Activated T-helper 2 cell treated with anti-CD3 and anti-CD28 coated beads, Interferon-gamma antibody, Interleukin-2, Interleukin-4, amounts not matched to agents 10 μg/mL and 5 μg/mL and 100 μg/mL, durations not matched to agents 14 hours and 24 hours and 36 hours (primary cell): ENCODE data around the gene PARD3. TPM values are rescaled to one million over a fixed set of nuclear protein-coding genes. Genes with fewer than 3 reads are reported as not detected.

Experiments
- DNase-seq: peaks from one replicate; pipeline ENCODE4 v3.0.0; 2021; ENCODE audit warnings: low spot score
- H3K27ac Mint-ChIP-seq: one replicate; pipeline ENCODE4 v1.8.0; 2021; ENCODE audit warnings: mixed read lengths
- H3K27me3 Mint-ChIP-seq: one replicate; pipeline ENCODE4 v1.8.0; 2021; ENCODE audit warnings: low read depth, mixed read lengths
- H3K36me3 Mint-ChIP-seq: one replicate; pipeline ENCODE4 v1.8.0; 2021; ENCODE audit warnings: low read depth, mixed read lengths
- H3K4me1 Mint-ChIP-seq: one replicate; pipeline ENCODE4 v1.8.0; 2021; ENCODE audit warnings: low read depth, mixed read lengths
- H3K4me3 Mint-ChIP-seq: one replicate; pipeline ENCODE4 v1.8.0; 2021; ENCODE audit warnings: low read depth, mild to moderate bottlenecking, moderate library complexity, mixed read lengths
- H3K9me3 Mint-ChIP-seq: one replicate; pipeline ENCODE4 v1.8.0; 2021; ENCODE audit warnings: mixed read lengths
- intact Hi-C: fragments of 100-400 bp; cut with micrococcal nuclease; formaldehyde crosslinking; loops from one replicate; pipeline ENCODE4 v1.15.1; 2023
- total RNA-seq: library from RNA; stranded (reverse); gene quantifications from 2 replicates; pipeline ENCODE4 v1.2.3, GENCODE V29; 2022

PARD3 gene
- total RNA-seq, 1 donor from 2014 or later, result 1.4 TPM

DNA sequence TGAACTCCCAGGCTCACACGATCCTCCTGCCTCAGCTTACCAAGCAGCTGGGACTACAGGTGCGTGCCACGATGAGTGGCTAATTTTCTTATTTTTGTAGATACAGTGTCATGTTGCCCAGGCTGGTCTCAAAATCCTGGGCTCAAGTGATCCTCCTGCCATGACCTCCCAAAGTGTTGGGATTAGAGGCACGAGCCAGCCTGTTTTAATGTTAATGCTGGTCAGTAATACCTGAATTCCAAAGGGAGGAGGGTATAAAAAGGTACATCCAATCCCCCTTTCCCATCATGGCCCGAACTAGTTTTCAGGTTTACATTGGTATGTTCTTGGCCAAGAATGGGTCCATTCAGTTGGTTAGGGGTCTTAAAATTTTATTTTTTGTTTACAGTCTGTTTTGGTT is 329.1 kb downstream of the PARD3 start:
- no peaks in the 10 kb centered on the region for H3K4me1 Mint-ChIP-seq
- H3K4me3 Mint-ChIP-seq, result no peak overlapping the region
- H3K27me3 Mint-ChIP-seq, result no peaks in the 10 kb centered on the region
- no peak for DNase-seq
- no peaks in the 10 kb centered on the region for H3K9me3 Mint-ChIP-seq
- intact Hi-C loops, result no loop called here
- H3K36me3 Mint-ChIP-seq, result no peaks in the 10 kb centered on the region
- no peak overlapping the region for H3K27ac Mint-ChIP-seq

DNA sequence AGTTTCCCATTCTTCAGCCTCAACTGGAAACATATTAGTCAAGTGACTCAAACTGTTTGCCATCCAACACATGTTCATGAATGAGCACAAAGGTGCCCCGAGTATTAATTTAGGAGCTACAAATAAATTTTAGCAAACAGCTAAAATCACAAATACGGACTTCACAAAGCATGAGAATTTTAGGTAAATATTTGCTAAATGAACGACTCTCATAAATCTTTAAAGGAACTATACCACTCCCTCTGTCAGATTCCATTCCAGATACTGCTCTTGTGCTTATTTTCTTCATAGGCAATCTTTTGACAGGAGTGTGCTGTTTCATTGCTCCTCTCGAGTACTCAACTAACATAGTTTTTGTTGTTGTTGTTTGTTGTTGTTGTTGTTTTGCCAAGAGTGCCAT is 330.9 kb downstream of the PARD3 start:
- H3K9me3 Mint-ChIP-seq, result no peaks in the 10 kb centered on the region

DNA sequence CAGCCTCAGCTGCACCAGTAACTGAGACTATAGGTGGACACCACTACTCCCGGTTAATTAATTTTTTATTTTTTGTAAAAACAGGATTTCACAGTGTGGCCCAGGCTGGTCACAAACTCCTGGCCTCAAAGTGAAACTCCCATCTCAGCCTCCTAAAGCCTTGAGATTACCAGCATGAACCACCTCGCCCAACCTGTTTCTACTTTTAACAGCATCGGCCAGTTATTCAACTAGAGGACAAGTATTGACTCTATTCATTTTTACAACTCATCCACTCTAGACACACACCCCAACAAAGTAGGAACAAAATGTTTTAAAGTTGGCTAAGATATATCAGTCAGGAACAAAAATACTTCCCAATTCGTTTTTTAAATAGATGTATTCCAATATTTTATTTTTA is 334.8 kb downstream of the PARD3 start:
- Mint-ChIP-seq H3K4me1 (no peaks in the 10 kb centered on the region), H3K36me3 (no peaks in the 10 kb centered on the region), H3K27ac (no peak overlapping the region), H3K27me3 (no peaks in the 10 kb centered on the region), H3K9me3 (no peaks in the 10 kb centered on the region), H3K4me3 (no peak overlapping the region)
- intact Hi-C loops, result no loop called here
- DNase-seq, result no peak

More for the DNA sequence above, 330.9 kb downstream of the PARD3 start:
- no peaks in the 10 kb centered on the region for H3K4me1 Mint-ChIP-seq
- H3K27ac Mint-ChIP-seq, result no peak overlapping the region
- intact Hi-C loops, result no loop called here
- no peak for DNase-seq
- H3K36me3 Mint-ChIP-seq, result no peaks in the 10 kb centered on the region
- no peak overlapping the region for H3K4me3 Mint-ChIP-seq
- H3K27me3 Mint-ChIP-seq, result no peaks in the 10 kb centered on the region

DNA sequence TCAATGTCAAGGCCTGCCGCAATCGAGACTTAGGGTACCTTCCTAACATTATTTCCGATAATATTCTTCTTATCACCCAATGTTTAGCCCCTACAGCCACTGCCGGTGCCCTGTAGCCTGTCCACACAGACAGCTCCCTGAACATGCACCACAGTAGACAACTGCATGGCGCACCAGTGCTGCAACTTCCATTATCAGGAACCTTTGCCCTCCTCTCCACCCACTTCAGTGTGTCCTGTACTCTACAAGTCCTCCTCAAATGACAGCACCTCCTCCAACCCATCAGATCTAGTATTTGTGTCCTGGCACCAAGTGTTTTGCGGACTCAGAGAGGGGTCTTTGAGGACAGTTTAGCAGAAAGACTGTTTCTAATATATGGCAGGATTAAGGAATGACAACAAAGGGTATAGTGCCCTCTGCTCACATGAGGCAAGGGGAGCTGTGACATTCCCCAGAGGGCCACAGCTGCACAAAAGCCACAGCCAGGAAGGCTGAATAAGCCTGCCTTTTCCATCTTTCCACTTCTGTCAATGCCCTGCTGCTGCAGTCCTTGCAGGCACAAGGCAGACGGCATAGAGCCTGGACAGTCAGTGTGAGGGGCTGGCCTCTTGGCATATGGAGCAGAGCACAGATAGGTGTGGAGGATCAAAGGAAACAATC is 335.4 kb downstream of the PARD3 start:
- H3K4me1 Mint-ChIP-seq, result no peaks in the 10 kb centered on the region

DNA sequence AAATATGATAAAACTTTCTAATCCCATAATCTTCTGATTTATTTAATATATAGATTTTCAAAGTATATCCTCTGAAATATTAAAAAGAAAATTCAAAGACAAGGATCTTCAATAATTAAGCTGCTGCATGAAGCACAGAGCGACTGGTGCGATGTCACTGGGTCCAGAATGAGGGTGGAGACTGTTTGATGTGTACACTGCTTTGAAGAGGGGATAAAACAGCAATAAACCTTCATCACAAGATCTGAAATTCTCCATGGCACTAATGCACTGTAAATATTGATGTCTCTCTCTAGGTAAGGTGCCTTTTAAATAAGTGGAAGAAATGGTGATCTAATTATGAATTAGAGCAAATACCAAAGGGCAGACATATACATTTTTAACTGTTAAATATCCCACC is 337.8 kb downstream of the PARD3 start:
- no peak overlapping the region for H3K4me3 Mint-ChIP-seq
- H3K27me3 Mint-ChIP-seq, result no peaks in the 10 kb centered on the region
- no peaks in the 10 kb centered on the region for H3K36me3 Mint-ChIP-seq
- DNase-seq, result no peak
- intact Hi-C loops, result no loop called here
- H3K27ac Mint-ChIP-seq, result no peak overlapping the region
- H3K4me1 Mint-ChIP-seq, result no peaks in the 10 kb centered on the region
- no peaks in the 10 kb centered on the region for H3K9me3 Mint-ChIP-seq

More for the DNA sequence above, 335.4 kb downstream of the PARD3 start:
- no peaks in the 10 kb centered on the region for H3K36me3 Mint-ChIP-seq
- no peaks in the 10 kb centered on the region for H3K9me3 Mint-ChIP-seq
- no peak overlapping the region for H3K4me3 Mint-ChIP-seq
- intact Hi-C loops, result no loop called here
- H3K27ac Mint-ChIP-seq, result no peak overlapping the region
- DNase-seq, result no peak
- H3K27me3 Mint-ChIP-seq, result no peaks in the 10 kb centered on the region

DNA sequence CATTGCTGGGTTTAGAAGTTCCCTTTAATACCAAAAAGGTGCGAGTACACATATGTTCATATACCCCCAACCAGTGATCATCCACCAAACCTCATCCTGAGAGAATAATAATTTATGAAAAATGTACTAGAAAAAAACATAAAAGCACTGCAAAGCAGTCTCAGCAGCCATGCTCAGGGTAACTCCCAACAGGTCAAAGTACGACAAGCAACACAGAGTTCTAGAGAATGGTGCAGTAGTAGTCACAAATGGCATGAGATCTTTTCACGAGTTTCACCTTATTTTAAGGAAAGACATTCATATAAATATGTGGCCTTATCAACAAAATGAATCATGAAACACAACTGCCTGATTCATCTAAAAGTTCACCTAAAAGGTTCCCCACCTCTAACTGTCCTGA is 338.5 kb downstream of the PARD3 start:
- no peak for DNase-seq
- H3K4me1 Mint-ChIP-seq, result no peaks in the 10 kb centered on the region
- H3K27ac Mint-ChIP-seq, result no peak overlapping the region
- no peak overlapping the region for H3K4me3 Mint-ChIP-seq
- intact Hi-C loops, result no loop called here
- no peaks in the 10 kb centered on the region for H3K36me3 Mint-ChIP-seq
- no peaks in the 10 kb centered on the region for H3K9me3 Mint-ChIP-seq
- H3K27me3 Mint-ChIP-seq, result no peaks in the 10 kb centered on the region

DNA sequence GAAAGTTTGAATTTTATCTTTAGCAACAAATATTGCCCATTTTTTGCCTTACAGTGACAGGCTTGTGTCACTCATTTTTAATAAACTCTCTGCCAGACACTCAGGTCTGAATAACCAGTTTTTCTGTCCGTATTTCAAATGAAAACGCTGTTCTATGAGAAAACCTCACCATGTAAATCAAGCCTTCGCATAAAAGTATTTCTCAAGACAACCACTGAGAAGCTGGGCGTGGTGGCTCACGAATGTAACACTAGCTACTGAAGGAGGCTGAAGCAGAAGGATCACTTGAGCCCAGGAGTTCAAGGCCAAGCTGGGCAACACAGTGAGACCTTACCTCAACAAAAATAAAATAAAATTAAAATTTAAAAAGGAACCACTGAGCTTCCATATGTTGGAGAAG is 339.3 kb downstream of the PARD3 start:
- Mint-ChIP-seq H3K27me3 (no peaks in the 10 kb centered on the region), H3K4me1 (no peaks in the 10 kb centered on the region), H3K4me3 (no peak overlapping the region), H3K27ac (no peak overlapping the region), H3K9me3 (no peaks in the 10 kb centered on the region), H3K36me3 (no peaks in the 10 kb centered on the region)
- DNase-seq, result no peak
- intact Hi-C loops, result no loop called here

DNA sequence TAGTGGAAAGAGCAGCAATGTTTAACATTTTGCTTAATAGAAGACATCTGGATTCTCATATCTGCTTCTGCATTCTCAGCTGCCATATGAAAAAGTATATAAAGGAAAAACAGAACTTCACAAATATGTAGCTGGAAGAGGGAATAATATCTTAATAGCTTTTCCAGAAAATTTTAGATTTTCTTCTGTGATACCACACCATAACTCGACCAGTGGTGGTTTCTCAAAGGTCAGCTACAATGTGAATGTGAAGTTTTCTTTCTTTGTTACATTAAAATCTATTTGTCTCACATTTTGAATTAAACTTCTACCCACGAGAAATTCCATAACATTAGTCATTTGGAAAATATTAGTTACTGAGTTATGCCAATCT is 339.8 kb downstream of the PARD3 start:
- Mint-ChIP-seq H3K4me1 (no peaks in the 10 kb centered on the region), H3K27ac (no peak overlapping the region), H3K4me3 (no peak overlapping the region), H3K9me3 (no peaks in the 10 kb centered on the region), H3K36me3 (no peaks in the 10 kb centered on the region), H3K27me3 (no peaks in the 10 kb centered on the region)
- intact Hi-C loops, result no loop called here
- DNase-seq, result no peak

DNA sequence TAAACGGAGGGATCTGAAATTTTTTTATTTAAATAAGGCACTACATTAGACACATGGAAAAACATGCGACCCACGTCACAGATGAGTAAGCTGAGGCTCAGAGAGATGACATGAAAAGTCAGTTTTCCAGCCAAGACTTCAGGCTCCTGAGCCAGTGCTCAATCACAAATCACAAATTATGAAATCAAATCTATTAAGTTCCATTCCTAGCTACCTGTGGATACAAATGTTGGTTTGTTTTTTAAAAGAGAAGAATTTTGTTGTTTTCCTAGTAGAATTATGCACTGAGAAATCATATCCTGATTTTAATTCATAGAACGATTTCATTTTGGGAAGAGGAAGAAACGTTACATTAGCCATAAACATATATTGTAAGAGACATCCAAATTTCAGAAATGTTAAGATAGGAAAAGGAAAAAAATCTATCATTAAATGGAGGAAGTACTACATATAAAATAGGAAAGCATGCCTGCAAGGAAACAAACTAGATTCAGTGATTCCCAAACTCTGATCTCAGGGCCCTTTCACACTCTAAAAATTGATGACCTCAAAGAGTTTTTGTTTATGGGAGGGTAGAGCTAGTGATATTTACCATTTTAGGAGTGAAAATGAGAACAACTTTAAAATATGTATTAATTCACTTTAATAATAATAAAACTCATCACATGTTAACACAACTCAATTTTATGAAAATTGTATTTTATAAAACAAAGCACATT is 340.4 kb downstream of the PARD3 start:
- no peaks in the 10 kb centered on the region for H3K36me3 Mint-ChIP-seq
- no peaks in the 10 kb centered on the region for H3K27me3 Mint-ChIP-seq
- no peak overlapping the region for H3K4me3 Mint-ChIP-seq
- intact Hi-C loops, result no loop called here
- no peaks in the 10 kb centered on the region for H3K4me1 Mint-ChIP-seq
- no peak overlapping the region for H3K27ac Mint-ChIP-seq
- no peak for DNase-seq
- no peaks in the 10 kb centered on the region for H3K9me3 Mint-ChIP-seq

DNA sequence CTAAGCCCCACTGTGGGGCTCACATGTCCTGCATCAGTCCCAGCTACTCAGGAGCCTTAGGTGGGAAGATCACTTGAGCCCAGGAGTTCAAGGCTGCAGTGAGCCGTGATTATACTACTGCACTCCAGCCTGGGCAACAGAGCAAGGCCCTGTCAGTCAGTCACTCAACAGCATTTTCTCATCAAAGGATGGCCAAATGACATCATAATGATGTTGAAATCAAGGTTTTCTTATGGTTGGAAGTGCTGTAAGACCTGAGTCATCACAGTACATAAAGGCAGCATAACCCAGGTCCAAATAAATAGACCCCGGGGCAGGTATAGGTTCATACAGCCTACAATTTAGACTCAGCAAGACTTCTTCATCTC is 341.1 kb downstream of the PARD3 start:
- Mint-ChIP-seq H3K4me1 (no peaks in the 10 kb centered on the region), H3K27ac (no peak overlapping the region), H3K36me3 (no peaks in the 10 kb centered on the region), H3K4me3 (no peak overlapping the region), H3K9me3 (no peaks in the 10 kb centered on the region), H3K27me3 (no peaks in the 10 kb centered on the region)
- intact Hi-C loops, result no loop called here
- DNase-seq, result no peak

DNA sequence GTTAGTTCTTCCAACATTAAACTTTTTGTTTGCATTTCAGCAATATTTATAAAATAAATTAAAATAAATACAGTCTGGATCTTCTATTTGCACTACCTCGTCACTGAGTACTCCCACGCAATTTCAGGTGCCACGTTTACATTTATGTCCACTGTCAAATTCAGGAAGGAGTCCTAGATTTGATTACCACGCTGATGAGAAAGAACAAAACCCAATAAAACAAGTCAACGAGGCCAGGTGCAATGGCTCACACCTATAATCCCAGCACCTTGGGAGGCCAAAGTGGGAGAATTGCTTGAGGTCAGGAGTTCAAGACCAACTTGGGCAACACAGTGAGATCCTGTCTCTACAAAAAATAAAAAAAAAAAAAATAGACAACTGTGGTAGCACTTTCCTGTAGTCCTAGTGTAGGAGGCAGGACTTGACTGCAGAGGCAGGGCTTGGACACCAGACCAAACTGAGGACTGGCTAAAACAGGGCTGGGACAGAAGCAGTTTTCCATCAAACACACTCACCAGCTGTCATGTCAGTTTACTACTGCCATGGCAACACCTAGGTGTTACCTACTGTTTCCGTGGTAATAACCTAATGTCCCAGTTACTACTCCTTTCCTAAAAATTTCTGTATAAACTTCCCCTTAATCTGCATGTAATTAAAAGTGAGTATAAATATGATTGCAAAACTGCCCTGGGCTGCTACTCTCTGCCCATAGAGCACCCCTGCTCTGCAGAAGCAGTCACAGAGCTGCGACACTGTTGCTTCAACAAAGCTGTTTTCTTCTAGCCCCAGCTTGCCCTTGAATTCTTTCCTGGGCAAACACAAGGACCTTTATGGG is 341.7 kb downstream of the PARD3 start:
- H3K4me1 Mint-ChIP-seq, result no peaks in the 10 kb centered on the region
- intact Hi-C loops, result no loop called here
- no peak overlapping the region for H3K27ac Mint-ChIP-seq
- H3K27me3 Mint-ChIP-seq, result no peaks in the 10 kb centered on the region
- no peak overlapping the region for H3K4me3 Mint-ChIP-seq
- H3K36me3 Mint-ChIP-seq, result no peaks in the 10 kb centered on the region
- H3K9me3 Mint-ChIP-seq, result no peaks in the 10 kb centered on the region
- no peak for DNase-seq

DNA sequence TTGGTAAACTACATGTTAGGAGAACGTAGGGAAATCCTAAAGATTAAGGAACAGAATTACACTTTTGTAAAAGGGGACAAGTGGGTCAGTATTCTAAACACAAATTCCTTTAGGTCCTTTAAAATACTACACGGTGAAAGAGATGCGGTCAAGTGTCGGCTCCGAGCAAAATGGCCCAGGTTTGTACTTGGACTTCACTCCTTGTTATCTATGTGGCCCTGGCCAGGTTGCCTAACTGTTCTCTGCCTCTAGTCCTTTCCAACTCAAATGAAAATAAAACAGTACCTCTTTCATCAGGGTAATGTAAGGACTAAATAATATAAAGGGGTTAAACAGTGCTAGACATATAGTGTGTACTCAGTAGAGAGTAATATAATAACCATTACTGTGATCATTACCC is 344.8 kb downstream of the PARD3 start:
- H3K4me1 Mint-ChIP-seq, result no peaks in the 10 kb centered on the region
- intact Hi-C loops, result no loop called here

DNA sequence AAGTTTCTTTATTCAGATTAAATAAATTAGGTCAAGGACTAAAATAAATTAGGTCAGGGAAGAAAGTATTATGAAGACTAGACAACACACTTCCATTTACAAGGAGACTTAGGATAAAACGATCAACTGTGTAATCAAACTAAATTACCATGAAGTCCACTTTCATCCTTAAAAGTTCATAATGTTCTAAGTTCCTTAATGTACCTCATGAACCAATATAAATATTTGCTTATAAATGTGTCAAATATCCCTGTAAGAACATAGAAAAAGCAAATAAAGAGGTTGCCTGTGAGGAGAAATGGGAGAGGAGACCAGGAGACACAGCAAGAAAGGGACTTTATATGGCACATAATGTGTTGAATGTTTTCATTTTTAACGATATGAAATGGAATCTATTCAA is 345.6 kb downstream of the PARD3 start:
- no peak overlapping the region for H3K4me3 Mint-ChIP-seq
- H3K27ac Mint-ChIP-seq, result no peak overlapping the region
- no peaks in the 10 kb centered on the region for H3K27me3 Mint-ChIP-seq
- no peaks in the 10 kb centered on the region for H3K36me3 Mint-ChIP-seq
- no peaks in the 10 kb centered on the region for H3K4me1 Mint-ChIP-seq
- no peak for DNase-seq
- intact Hi-C loops, result no loop called here
- H3K9me3 Mint-ChIP-seq, result no peaks in the 10 kb centered on the region

More for the DNA sequence above, 344.8 kb downstream of the PARD3 start:
- H3K36me3 Mint-ChIP-seq, result no peaks in the 10 kb centered on the region
- no peak for DNase-seq
- H3K27ac Mint-ChIP-seq, result no peak overlapping the region
- H3K9me3 Mint-ChIP-seq, result no peaks in the 10 kb centered on the region
- no peak overlapping the region for H3K4me3 Mint-ChIP-seq
- H3K27me3 Mint-ChIP-seq, result no peaks in the 10 kb centered on the region
